Measurements from ENCODE around the gene PAGR1. TPM values are rescaled to one million over a fixed set of nuclear protein-coding genes. Genes with fewer than 3 reads are reported as not detected.

Gene PAGR1
- total and polyA plus RNA-seq, 2 of the 4 experiments (the other 2 are of a cell fraction) = 10.6 to 22.1 TPM

DNA sequence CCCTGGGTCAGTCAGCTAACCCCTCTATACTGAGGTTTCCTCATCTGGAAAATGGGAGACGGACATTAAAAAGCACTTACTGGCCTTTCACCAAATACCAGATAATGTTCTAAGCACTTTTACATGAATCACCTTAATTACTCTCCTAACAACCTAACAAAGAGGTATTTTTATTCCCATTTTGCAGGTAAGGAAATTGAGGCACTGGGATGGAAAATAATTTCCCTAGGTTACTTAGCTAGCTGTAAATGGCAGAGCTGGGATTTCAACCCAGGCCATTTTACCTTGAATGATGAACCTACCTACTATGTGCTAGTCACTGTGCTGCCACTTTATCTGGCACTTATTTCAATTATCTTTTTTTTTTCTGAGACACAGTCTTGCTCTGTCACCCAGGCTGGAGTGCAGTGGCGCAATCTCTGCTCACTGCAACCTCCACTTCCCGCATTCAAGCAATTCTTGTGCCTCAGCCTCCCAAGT, 21.7 kb upstream of the PAGR1 start:
- H3K36me3 ChIP-seq (ENCODE audit: control insufficient read depth, insufficient read depth, low read length) = peaks cover 14% of the 10 kb centered on the region
- H4K20me1 ChIP-seq (ENCODE audit: insufficient read depth, low read length) = no peaks in the 10 kb centered on the region
- no peak overlapping the region for H2BK5ac ChIP-seq (ENCODE audit: low read depth, low read length, poor library complexity, severe bottlenecking)
- no peak overlapping the region for H3K4me2 ChIP-seq (ENCODE audit: low read depth, low read length)
- H3K4me3 ChIP-seq (ENCODE audit: insufficient read depth, low read depth, low read length) = no peak overlapping the region
- CTCF ChIA-PET = no interaction called here
- H2AK5ac ChIP-seq (ENCODE audit: low read depth, low read length) = no peak overlapping the region
- H2BK120ac ChIP-seq (ENCODE audit: low read depth, low read length) = no peak overlapping the region
- H3K79me1 ChIP-seq (ENCODE audit: low read depth in 1 of 2, low read length in 2 of 2) = peaks cover 38 to 52% of the 10 kb centered on the region in 2 experiments
- peaks cover 10% of the 10 kb centered on the region for H3K9me1 ChIP-seq (ENCODE audit: insufficient read depth, low read length)
- intact Hi-C loops (cut with micrococcal nuclease) (no loop called here), in situ Hi-C loops (cut with MboI; ENCODE audit: low sequenced_read_pairs) (no loop called here), dilution Hi-C loops (cut with HindIII; ENCODE audit: low sequenced_read_pairs, unreplicated experiment) (no loop called here)
- no peak overlapping the region for H2BK15ac ChIP-seq (ENCODE audit: low read depth, low read length)
- H3K9ac ChIP-seq (ENCODE audit: low read depth, low read length) = no peak overlapping the region
- no peak overlapping the region for H4K8ac ChIP-seq (ENCODE audit: low read depth in 2 of 2, low read length in 2 of 2)
- no peak overlapping the region for H3K14ac ChIP-seq (replicated peaks; ENCODE audit: low read depth, low read length)
- BruUV-seq (replicated peaks) = no TSS peak
- H3K18ac ChIP-seq (ENCODE audit: low read depth, low read length) = no peak overlapping the region
- H3K23ac ChIP-seq (ENCODE audit: low read depth, low read length) = no peak overlapping the region
- POLR2A ChIA-PET (ENCODE audit: unreplicated experiment) = interaction anchor here (0.6 kb wide), 1 partner anchor 59 kb away, joined by 3 read pairs; no protein-coding TSS in a partner anchor
- TF ChIP-seq NFE2L2 (IDR thresholded peaks at IDR 0.05; ENCODE audit: low read depth, low read length) = no peak
- no peak for TF ChIP-seq MAFK (IDR thresholded peaks at IDR 0.05; ENCODE audit: low read depth, low read length)
- no peak for TF ChIP-seq MAZ (IDR thresholded peaks at IDR 0.05; ENCODE audit: borderline replicate concordance, low read depth, low read length)
- TF ChIP-seq SMC3 (IDR thresholded peaks at IDR 0.05; ENCODE audit: low read depth, low read length) = no peak
- TF ChIP-seq, protein P1, sequence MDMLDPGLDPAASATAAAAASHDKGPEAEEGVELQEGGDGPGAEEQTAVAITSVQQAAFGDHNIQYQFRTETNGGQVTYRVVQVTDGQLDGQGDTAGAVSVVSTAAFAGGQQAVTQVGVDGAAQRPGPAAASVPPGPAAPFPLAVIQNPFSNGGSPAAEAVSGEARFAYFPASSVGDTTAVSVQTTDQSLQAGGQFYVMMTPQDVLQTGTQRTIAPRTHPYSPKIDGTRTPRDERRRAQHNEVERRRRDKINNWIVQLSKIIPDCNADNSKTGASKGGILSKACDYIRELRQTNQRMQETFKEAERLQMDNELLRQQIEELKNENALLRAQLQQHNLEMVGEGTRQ (IDR thresholded peaks at IDR 0.05; ENCODE audit: low read depth, low read length) = no peak
- TF ChIP-seq CHD1 (IDR thresholded peaks at IDR 0.05; ENCODE audit: low read depth, low read length) = no peak
- no peak for TF ChIP-seq MXI1 (IDR thresholded peaks at IDR 0.05; ENCODE audit: borderline replicate concordance, low read depth, low read length)
- no peak for TF ChIP-seq BHLHE40 (IDR thresholded peaks at IDR 0.05; ENCODE audit: low read depth, low read length)
- no peak for TF ChIP-seq FOS (IDR thresholded peaks at IDR 0.05; ENCODE audit: low read depth, low read length)
- no peak overlapping the region for H2AK9ac ChIP-seq (replicated peaks; ENCODE audit: low read depth, low read length, poor library complexity)
- WGBS, 2 experiments (ENCODE audit: extremely low coverage in 2 of 2, insufficient read length in 1 of 2) = no CpG with 5 or more reads among the region's 3 CpGs
- H3K27me3 ChIP-seq (ENCODE audit: control insufficient read depth, insufficient read depth, low read length) = no peaks in the 10 kb centered on the region
- H4K5ac ChIP-seq (ENCODE audit: low read depth, low read length) = no peak overlapping the region
- H2AFZ ChIP-seq (replicated peaks; ENCODE audit: low read length, poor library complexity) = no peak overlapping the region
- no peak overlapping the region for H4K91ac ChIP-seq (ENCODE audit: insufficient read depth, low read depth, low read length)
- ATAC-seq (ENCODE audit: low read depth) (no peak), DNase-seq (no peak)
- H3K4ac ChIP-seq (ENCODE audit: low read depth, low read length) = no peak overlapping the region
- peaks cover 3% of the 10 kb centered on the region for H3K4me1 ChIP-seq (ENCODE audit: control insufficient read depth, insufficient read depth, low read length)
- H3K9me3 ChIP-seq (ENCODE audit: control insufficient read depth, insufficient read depth, low read length) = no peaks in the 10 kb centered on the region
- no peak overlapping the region for H2BK20ac ChIP-seq (ENCODE audit: low read depth, low read length)
- H3K27ac ChIP-seq (ENCODE audit: insufficient read depth, low read length) = no peak overlapping the region
- no peak overlapping the region for H3K56ac ChIP-seq (ENCODE audit: extremely low read depth, insufficient read depth, low read length)
